Right lobe of liver (tissue), 6 donors: Measurements from ENCODE around the gene TRDMT1. TPM values are rescaled to one million over a fixed set of nuclear protein-coding genes. Genes with fewer than 3 reads are reported as not detected.
A peak's percentile ranks its signal among the peaks of the same experiment; 100 is the strongest.

ENCODE experiments used
- ATAC-seq, 4 donors: fragments of 200-7000 bp; cut with Tn5 transposase; one replicate each; pipeline ENCODE4 v1.9.1; 2020; ENCODE audit warnings: mild to moderate bottlenecking in 4 of 4, moderate library complexity in 4 of 4
- DNase-seq, 3 donors: peaks; one replicate each; pipeline ENCODE4 v3.0.0-alpha.2; 2020
- H3K27ac ChIP-seq, 3 donors: fragments of 200-600 bp; one replicate each; pipeline ENCODE4 v1.8.0; 2022
- H3K27me3 ChIP-seq, 2 donors: fragments of 200-600 bp; one replicate each; pipeline ENCODE4 v1.8.0; 2022
- H3K36me3 ChIP-seq, 4 donors: fragments of 200-600 bp; sonication (generic) in 1 of 4; one replicate each; pipeline versions ENCODE4 v1.5.1 to v1.8.0; 2017 to 2022; ENCODE audit warnings: control low read depth in 1 of 4
- H3K4me1 ChIP-seq, 4 donors: fragments of 200-600 bp; sonication (generic) in 1 of 4; one replicate each; pipeline versions ENCODE4 v1.5.1 to v1.8.0; 2017 to 2022; ENCODE audit warnings: control low read depth in 1 of 4
- H3K4me3 ChIP-seq, 3 donors: fragments of 200-600 bp; one replicate each; pipeline ENCODE4 v1.8.0; 2022
- H3K9me3 ChIP-seq, 4 donors: fragments of 200-600 bp; sonication (generic) in 1 of 4; one replicate each; pipeline versions ENCODE4 v1.5.1 to v1.8.0; 2017 to 2022; ENCODE audit warnings: control low read depth in 1 of 4
- CTCF ChIP-seq, 4 donors: fragments of 200-600 bp in 3 of 4; fragments of 450-650 bp in 1 of 4; IDR thresholded peaks; one replicate each; pipeline versions ENCODE4 v1.5.1 to v1.8.0; 2016 to 2022; ENCODE audit warnings: antibody characterized with exemption in 4 of 4, mild to moderate bottlenecking in 2 of 4
- POLR2A ChIP-seq: fragments of 450-650 bp; IDR thresholded peaks from one replicate; pipeline ENCODE4 v1.6.1; 2017; ENCODE audit warnings: antibody characterized with exemption, mild to moderate bottlenecking
- WGBS: methylation state at CpG from one replicate; pipeline ENCODE4 v1.1.6; 2018; ENCODE audit warnings: low coverage, low lambda C conversion rate; ENCODE audit not compliant: insufficient coverage; ENCODE audit errors: missing lambda C conversion rate; 5-methylcytosine and 5-hydroxymethylcytosine counted together
- intact Hi-C, 2 donors: fragments of 100-400 bp; cut with DNase I; formaldehyde crosslinking; loops; one replicate each; pipeline versions ENCODE4 v1.11.2 to v1.14.1; 2022
- total RNA-seq, 6 experiments: library from RNA; depleted of rRNA in 2 of 6; stranded (reverse); fragments of >200 nt in 2 of 6; fragmentation: NEBNext Ultra II Directional in 3 of 6; extraction: Animal tissue kit (Norgen Biotek cat#: 25700) in 3 of 6; gene quantifications; one replicate each; pipeline versions ENCODE4 v1.1.0 to v1.2.4, GENCODE V29; 2016 to 2023
- donor health status: DM: no; HTN: yes; CAD: no.
- donor health status: DM: no; HTN: no; CAD: no.
- donor health status: DM: no; HTN: no; CAD: no.
- donor health status: DM: no; HTN: yes; CAD: no.
- donor health status: DM: no; HTN: yes; CAD: no.

TRDMT1 gene
- total RNA-seq, 6 experiments from 2014 or later = 0.79 to 2.9 (median 1.6) TPM

DNA sequence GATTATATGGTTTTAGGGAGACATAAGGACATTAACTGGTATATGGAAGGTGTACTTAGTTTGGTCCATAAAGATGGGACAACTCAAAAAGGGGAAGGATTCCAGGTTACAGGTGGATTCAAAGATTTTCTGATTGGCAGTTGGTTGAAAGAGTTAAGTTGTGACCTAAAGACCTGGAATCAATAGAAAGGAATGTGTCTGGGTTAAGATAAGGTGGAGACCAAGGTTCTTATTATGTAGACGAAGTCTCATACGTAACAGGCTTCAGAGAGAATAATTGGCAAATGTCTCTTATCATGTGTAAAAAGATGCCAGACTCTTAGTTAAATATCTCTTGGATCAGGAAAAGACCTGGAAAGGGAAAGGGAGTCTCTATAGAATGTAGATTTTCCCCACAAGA lies 1.0 kb upstream of the TRDMT1 start:
- no peak overlapping the region for H3K27ac ChIP-seq
- 84% methylated on average over 2 of the region's 2 CpGs for WGBS
- H3K9me3 ChIP-seq = no peaks in the 10 kb centered on the region
- ATAC-seq (no peak), DNase-seq (no peak)
- H3K4me3 ChIP-seq = no peak overlapping the region
- no peaks in the 10 kb centered on the region for H3K36me3 ChIP-seq
- H3K4me1 ChIP-seq = no peaks in the 10 kb centered on the region
- TF ChIP-seq POLR2A = no peak
- TF ChIP-seq CTCF (IDR thresholded peaks at IDR 0.05) = no peak
- intact Hi-C loops = no loop called here
- H3K27me3 ChIP-seq = no peaks in the 10 kb centered on the region

DNA sequence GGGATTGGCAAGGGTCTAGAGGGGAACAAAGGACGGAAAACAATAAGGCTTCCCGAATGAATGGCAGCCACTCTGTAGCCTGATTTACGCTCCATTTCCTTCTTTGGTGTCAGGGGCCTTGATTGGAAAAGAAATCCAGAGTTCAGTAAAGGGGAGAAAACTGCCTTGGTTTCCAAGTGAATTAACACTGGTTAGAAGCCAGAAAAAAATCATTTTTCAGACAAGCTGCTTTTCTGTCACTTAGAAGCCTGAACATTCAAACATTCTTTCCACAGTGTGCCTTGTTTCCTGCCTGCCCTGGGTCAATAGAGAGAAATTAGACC lies 283 bp upstream of the TRDMT1 start:
- WGBS = 26% methylated on average over 3 of the region's 3 CpGs
- Histone ChIP-seq H3K4me1 (no peaks in the 10 kb centered on the region), H3K36me3 (no peaks in the 10 kb centered on the region), H3K27ac (peak overlapping the region; percentile 74 to 91 (median 79)), H3K27me3 (no peaks in the 10 kb centered on the region), H3K4me3 (peak overlapping the region; percentile 60 to 77 (median 64)), H3K9me3 (no peaks in the 10 kb centered on the region)
- ATAC-seq = no peak
- TF ChIP-seq CTCF (IDR thresholded peaks at IDR 0.05) = no peak
- no peak for TF ChIP-seq POLR2A
- intact Hi-C loops = no loop called here
- no peak for DNase-seq

GRCh38 chr10:17200001-17200911 lies 1.2 kb downstream of the TRDMT1 start:
- H3K27ac ChIP-seq = peak overlapping the region; percentile 74 to 91 (median 79)
- H3K27me3 ChIP-seq = no peaks in the 10 kb centered on the region
- H3K36me3 ChIP-seq = no peaks in the 10 kb centered on the region
- H3K4me3 ChIP-seq = peak overlapping the region; percentile 60 to 77 (median 64)
- H3K4me1 ChIP-seq = no peaks in the 10 kb centered on the region
- no peak for ATAC-seq
- DNase-seq = no peak
- intact Hi-C loops = no loop called here
- no peak for TF ChIP-seq POLR2A
- no peak for TF ChIP-seq CTCF (IDR thresholded peaks at IDR 0.05)
- WGBS = 29% methylated on average over 10 of the region's 10 CpGs
- H3K9me3 ChIP-seq = no peaks in the 10 kb centered on the region

DNA sequence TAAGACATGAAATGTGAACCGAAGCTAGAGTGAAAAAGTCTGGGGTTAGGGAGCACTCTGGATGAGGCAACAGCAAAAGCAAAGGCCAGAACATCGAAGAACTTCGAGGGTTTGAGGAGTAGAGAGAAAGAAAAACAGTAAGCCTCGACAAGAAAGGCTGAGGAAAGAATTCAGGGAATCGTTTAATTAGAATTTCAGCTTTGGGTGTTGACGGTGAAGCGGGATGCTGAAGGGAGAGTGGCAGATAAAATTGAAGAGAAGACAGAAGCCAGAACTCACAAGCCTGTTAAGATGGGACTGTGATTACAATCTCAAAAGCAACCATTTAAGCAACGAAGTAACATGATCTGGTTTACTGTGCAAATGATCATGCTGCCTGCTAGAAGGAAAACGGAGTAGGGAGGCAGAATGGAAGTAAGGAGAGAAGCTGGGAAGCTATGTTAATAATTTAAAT lies 2.1 kb downstream of the TRDMT1 start:
- H3K4me3 ChIP-seq = no peak overlapping the region
- TF ChIP-seq POLR2A (no peak), CTCF (IDR thresholded peaks at IDR 0.05) (no peak)
- H3K36me3 ChIP-seq = no peaks in the 10 kb centered on the region
- no peak for ATAC-seq
- H3K9me3 ChIP-seq = no peaks in the 10 kb centered on the region
- H3K4me1 ChIP-seq = no peaks in the 10 kb centered on the region
- no peak for DNase-seq
- H3K27me3 ChIP-seq = no peaks in the 10 kb centered on the region
- WGBS = 56% methylated on average over 9 of the region's 9 CpGs
- no peak overlapping the region for H3K27ac ChIP-seq
- intact Hi-C loops = no loop called here
